Activated CD8-positive, alpha-beta memory T cell treated with anti-CD3 and anti-CD28 coated beads for 4 hours (primary cell): ENCODE measurements around the gene CXCL6.

Experiments used
- DNase-seq, 2 donors: peaks; one replicate each; pipeline ENCODE4 v3.0.0-alpha.2; 2020; ENCODE audit warnings: low read depth in 2 of 2

Gene CXCL6

DNA sequence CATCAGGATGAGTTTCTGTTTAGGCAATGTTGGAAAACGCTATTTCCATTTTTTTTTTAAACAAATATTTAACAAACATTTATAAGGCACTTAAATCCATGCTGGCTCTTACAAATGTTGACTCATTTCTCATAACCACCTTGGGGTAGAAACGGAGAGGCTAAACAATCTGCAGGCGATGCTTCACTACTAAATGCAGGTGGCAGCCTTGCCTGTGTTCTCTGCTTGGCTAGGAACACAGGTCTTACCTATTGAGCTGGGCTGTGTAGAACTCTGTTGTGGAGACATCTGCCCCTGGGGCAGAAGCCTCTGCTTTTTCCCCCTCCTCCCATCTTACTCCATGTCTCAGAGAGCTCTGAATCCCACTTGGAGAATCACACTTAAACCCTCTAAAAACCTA, 31.3 kb downstream of the CXCL6 start:
- DNase-seq, result no peak

DNA sequence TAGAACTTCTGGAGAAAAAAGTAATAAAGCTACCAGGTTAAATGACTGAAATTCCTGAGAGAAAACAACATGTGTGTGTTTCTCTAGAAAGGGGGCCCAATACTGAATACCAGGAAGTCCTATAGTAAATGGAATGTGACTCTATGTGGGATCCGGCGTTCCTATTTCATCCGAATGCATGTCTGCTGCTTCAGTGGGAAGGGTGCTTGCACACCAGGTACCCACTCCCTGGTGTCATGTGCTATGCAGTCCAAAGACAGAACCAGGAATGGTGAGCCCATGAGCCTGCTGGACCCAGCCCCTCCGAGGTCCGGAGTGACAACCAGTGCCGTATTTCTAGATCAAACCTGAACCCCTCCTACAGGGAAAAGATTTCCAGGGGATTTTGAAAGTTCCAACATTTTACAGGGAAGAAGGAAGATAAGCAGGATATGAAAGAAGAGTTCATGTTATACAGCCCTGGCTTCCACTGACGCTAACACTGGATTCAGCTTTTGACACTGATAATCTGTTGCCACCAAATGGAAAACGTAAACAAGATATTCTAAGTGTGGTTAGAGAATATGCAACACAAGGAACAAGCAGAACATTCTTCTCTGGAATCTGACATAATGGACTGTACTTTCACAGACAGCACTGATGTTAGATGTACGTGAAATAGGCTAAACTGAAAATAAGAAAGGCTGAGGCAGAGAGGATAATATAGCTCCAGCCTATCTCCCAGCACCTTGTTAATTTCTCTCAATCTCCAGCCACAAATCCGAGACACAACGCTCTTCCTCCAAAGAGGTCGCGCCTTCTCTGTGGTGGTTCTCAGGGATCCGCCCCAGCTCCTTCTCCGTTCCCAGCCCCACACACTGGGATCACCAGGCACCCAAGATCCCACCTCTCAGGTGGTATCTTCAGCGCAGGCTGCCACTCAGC, 32.0 kb downstream of the CXCL6 start:
- DNase-seq, result no peak

DNA sequence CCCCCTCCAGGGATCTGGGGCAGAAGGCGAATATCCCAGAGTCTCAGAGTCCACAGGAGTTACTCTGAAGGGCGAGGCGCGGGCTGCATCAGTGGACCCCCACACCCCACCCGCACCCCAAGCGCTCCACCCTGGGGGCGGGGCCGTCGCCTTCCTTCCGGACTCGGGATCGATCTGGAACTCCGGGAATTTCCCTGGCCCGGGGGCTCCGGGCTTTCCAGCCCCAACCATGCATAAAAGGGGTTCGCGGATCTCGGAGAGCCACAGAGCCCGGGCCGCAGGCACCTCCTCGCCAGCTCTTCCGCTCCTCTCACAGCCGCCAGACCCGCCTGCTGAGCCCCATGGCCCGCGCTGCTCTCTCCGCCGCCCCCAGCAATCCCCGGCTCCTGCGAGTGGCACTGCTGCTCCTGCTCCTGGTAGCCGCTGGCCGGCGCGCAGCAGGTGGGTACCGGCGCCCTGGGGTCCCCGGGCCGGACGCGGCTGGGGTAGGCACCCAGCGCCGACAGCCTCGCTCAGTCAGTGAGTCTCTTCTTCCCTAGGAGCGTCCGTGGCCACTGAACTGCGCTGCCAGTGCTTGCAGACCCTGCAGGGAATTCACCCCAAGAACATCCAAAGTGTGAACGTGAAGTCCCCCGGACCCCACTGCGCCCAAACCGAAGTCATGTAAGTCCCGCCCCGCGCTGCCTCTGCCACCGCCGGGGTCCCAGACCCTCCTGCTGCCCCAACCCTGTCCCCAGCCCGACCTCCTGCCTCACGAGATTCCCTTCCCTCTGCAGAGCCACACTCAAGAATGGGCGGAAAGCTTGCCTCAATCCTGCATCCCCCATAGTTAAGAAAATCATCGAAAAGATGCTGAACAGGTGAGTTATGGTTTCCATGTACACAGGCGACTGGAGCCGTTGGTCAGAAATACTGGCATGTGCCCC, 32.9 kb downstream of the CXCL6 start, which contains the start of gene CXCL1:
CXCL1 (plus strand) TSS at position 264 of the 926 bp plus-strand sequence; CDS start at position 342, 78 bp downstream.
- DNase-seq, result no peak

DNA sequence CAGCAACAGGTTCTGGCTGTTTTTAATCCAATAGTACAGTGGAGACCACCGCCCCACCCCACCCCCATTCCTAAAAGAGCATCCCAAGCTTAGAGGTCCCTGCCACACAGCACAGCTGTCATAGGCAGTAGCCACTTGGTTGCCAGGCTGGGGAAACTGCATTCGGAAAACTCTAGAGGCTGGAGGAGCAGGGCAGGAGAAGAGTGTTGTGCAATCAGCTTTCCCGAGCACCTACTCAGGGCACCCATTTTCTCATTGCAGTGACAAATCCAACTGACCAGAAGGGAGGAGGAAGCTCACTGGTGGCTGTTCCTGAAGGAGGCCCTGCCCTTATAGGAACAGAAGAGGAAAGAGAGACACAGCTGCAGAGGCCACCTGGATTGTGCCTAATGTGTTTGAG, 33.8 kb downstream of the CXCL6 start:
- no peak for DNase-seq

DNA sequence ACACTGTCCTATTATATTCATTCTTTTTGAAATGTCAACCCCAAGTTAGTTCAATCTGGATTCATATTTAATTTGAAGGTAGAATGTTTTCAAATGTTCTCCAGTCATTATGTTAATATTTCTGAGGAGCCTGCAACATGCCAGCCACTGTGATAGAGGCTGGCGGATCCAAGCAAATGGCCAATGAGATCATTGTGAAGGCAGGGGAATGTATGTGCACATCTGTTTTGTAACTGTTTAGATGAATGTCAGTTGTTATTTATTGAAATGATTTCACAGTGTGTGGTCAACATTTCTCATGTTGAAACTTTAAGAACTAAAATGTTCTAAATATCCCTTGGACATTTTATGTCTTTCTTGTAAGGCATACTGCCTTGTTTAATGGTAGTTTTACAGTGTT, 34.3 kb downstream of the CXCL6 start:
- no peak for DNase-seq

DNA sequence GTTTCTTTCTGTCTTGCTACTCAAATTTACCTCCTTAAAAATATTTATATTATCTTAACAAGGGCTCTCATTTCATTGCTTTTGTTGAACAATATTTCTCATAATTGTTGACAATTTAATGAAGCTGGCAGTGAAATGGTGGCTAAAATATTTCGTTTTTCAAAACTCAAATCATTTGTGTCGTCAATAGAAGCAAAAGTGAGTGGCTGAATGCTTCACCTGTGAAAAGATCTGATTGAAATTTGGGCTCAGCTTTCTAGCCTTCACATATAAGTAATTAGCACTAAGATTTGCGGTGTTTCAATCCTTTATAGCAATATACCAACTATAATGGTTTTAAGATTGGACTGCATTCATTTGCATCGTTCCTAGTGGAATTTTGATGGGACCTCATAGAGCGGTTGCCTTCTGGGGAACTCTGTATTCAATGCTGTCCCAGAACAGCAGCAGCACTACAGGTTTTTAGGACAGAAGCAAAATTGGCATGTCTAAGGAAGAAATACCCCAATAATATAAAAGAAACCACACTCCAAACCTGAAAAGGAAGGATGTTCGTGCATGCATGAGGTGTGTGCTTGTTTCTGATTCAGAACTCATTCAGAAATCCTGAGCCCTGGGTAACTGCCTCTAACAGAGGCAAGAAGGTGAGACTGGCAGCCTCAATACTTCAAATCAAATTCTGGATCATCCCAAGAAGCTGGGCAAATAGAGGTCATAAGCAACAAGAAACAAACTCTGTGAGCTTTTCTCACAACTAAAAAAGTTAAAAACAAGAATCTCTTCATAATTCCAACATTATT, 35.2 kb downstream of the CXCL6 start:
- DNase-seq, result no peak

DNA sequence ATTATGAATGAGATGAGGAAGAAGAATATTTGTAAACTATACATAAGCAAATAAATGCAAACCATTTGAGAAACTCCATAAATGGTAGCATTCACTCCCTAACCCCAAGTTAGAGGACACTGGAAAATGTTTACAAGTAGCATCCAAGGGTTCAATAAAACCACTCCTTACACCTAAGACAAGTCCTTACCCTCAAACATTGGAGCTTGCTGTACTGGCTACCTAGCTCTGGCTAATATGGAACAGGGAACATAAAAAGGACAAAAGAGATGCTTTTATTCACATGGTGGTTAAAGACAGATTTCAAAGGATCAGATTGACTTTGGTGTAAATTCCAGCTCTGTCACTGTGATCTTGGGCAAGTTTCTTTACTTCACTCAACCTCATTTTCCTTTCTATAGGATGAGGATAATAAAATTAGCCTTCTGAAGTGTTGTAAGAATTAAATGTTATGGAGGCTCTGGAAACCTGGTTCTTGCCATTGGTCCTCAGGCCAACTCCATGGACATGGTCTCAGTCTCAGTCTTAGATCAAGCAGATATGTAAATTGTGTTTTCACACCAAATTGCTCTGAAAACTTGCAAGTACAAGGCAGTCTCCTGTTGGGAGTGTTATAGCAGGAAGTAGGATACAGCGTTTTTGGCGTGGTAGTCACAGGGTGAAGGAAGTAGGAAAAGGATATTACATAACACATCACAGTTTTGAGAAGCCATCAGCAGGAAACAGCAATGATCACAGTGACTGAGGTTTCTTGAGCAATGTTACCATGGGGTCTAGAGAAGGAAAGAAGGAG, 36.0 kb downstream of the CXCL6 start:
- no peak for DNase-seq

DNA sequence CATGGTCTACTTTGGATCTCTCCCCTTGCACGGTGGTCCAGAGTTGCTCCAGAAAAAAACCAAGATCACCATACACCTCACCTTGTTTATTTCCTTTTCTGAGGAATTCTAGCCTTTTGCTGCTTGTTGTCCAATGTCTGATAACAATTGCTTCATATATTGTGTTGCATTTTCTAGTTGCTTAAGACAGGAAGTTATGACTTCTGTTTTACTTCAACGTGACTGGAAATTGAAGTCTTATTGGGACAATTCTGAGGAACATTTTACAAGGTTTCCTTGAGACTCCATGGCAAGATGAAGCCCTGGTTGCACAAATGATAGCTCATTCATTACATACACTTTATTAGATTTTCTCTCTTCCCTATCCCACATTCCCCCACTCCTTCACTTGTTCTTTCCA, 37.9 kb downstream of the CXCL6 start:
- no peak for DNase-seq

DNA sequence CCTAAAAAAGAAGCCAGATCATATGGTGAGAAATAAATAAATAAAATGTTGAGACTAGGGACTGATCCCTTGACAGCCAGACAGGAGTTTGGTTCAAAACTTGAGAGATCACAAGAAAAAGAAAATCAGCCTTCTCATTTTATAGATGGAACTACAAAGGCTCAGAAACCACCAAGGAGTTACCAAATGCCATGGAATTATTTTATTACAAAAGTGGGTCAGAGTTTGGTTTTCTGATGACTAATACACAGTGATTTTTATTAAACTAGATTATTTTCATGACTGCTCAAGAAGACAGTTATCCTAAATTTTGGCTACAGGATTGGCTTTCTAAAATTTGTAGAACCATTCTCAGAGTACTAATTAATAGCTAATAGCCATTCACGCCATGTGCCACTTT, 38.9 kb downstream of the CXCL6 start:
- no peak for DNase-seq

DNA sequence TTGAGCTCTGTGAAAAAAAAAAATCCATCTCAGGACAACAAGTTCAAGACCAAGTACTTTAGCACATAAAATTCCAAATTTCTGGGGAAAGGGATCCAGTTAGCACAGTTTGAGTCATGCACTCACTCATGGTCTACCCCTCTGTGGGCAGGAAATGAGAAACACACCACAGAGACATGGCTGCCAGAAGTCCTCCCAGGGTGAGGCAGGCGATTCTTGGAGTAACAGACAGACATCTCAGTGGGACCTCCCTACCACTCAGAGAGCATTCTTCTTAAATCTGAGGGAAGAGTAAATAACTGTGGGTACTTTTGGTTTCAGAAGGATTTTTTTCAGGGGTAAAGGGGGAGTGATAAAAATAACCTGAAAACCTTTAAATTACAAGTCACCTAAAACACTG, 46.8 kb downstream of the CXCL6 start:
- DNase-seq, result no peak

DNA sequence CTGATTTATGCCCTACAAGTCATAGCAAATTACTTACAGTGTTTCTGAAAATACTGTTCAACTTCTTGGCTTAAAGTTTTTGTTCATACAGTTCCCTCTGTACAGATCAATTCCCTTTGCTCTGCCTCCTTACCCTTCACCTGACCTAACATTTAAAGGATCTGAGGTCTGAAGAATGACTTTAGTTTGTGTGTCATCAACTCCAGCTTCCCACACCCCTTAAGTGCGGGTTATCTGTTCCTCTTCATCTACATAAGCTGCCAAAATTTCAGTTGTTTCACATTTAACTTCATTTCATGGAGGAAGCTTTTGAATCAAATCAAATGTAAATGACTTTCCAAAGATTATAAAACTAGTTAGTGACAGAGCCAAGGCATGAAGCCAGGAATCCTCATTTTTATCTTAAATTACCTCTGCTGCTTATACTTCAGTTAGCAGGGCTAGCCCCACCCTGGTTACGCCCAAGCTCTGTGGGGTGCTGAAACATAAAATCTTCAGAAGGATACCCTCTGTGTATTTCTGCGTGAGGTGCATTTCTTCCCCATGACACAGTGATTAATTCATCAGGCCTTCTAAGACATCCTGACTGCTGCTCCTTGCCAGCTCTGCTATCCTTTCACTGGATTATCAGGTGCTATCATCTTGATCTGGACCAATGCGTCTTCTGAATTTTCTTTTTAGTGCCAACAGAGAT, 49.2 kb downstream of the CXCL6 start:
- DNase-seq, result no peak
